C4-2B (cell line): Measurements from ENCODE around the gene FBXO21.
"Not testable (repeated sequence)": the region's sequence is repeated elsewhere in the genome, so short reads cannot be mapped to it uniquely, and the experiment has no call there.

Experiments
- CTCF ChIP-seq: fragments of 450-650 bp; conservative IDR thresholded peaks from 2 replicates; pipeline ENCODE4 v1.5.1; 2017; ENCODE audit warnings: mild to moderate bottlenecking
- ZFX ChIP-seq: fragments of 450-650 bp; IDR thresholded peaks from 2 replicates; pipeline ENCODE4 v1.6.1; 2017

- TF ChIP-seq CTCF, ZFX: not testable (repeated sequence)
These were observed 9.9 kb upstream of the FBXO21 start for GRCh38 chr12:117199956-117200744.
